Endothelial cell of umbilical vein (primary cell): ENCODE results near the gene KCNJ16. TPM values are rescaled to one million over a fixed set of nuclear protein-coding genes. Genes with fewer than 3 reads are reported as not detected.

ENCODE experiments used
- BruUV-seq: library from RNA; stranded (reverse); fragments of 400-500 nt; replicated peaks from 2 replicates; lab custom pipeline; 2021; lab: Mats Ljungman, UMichigan
- CTCF ChIA-PET: fragments of 300-600, 350-600 bp; sonication (Branson Sonifier 250); formaldehyde crosslinking; loops from one replicate; lab custom pipeline; 2021; ENCODE audit warnings: antibody characterized with exemption, inconsistent platforms; lab: Charles Lee
- POLR2A ChIA-PET: fragments of 300-600, 350-600 bp; sonication (Branson Sonifier 250); formaldehyde crosslinking; loops from one replicate; lab custom pipeline; 2021; ENCODE audit warnings: antibody characterized with exemption, inconsistent platforms; lab: Charles Lee
- DNase-seq: peaks from one replicate; pipeline ENCODE4 v3.0.0-alpha.2; 2011; ENCODE audit warnings: low read depth, low spot score
- FAIRE-seq: peaks from 2 replicates; lab custom pipeline; 2011; peaks lifted over from hg19 to GRCh38; lab: Jason Lieb, UNC
- H2AFZ ChIP-seq: 2 replicates; pipeline ENCODE4 v1.6.0; 2012; ENCODE audit warnings: low read depth, low read length, control low read depth, inconsistent platforms
- H3K27ac ChIP-seq: 2 replicates; pipeline ENCODE4 v1.5.1; 2011; ENCODE audit warnings: low read depth, mild to moderate bottlenecking, control low read depth, low read length, moderate library complexity; ENCODE audit not compliant: insufficient read depth
- H3K27me3 ChIP-seq, 2 experiments: 2 replicates each; pipeline versions ENCODE4 v1.6.0 to v1.6.1; 2011; ENCODE audit warnings: low read length in 2 of 2, mixed read lengths in 1 of 2; ENCODE audit not compliant: control insufficient read depth in 2 of 2, insufficient read depth in 2 of 2
- H3K36me3 ChIP-seq, 2 experiments: 2 replicates in 1 of 2; 3 replicates in 1 of 2; pipeline ENCODE4 v1.5.1; 2011; ENCODE audit warnings: low read length in 2 of 2, mild to moderate bottlenecking in 1 of 2, moderate library complexity in 1 of 2; ENCODE audit not compliant: control insufficient read depth in 2 of 2, insufficient read depth in 2 of 2; ENCODE audit errors: extremely low read depth in 1 of 2
- H3K4me1 ChIP-seq: 3 replicates; pipeline ENCODE4 v1.5.1; 2011; ENCODE audit warnings: mild to moderate bottlenecking, low read length; ENCODE audit not compliant: control insufficient read depth, insufficient read depth; ENCODE audit errors: extremely low read depth
- H3K4me2 ChIP-seq: 2 replicates; pipeline ENCODE4 v1.6.1; 2011; ENCODE audit warnings: low read length, control low read depth, mixed read lengths; ENCODE audit not compliant: insufficient read depth
- H3K4me3 ChIP-seq, 3 experiments: fragments of 200-600 bp in 1 of 3; sonication (generic), shearing (Covaris generic) in 1 of 3; replicated peaks in 1 of 3; 2 replicates each; pipeline ENCODE4 v1.5.1; 2011 to 2016; ENCODE audit warnings: control low read depth in 3 of 3, low read length in 3 of 3, mild to moderate bottlenecking in 2 of 3, inconsistent platforms in 1 of 3, low read depth in 1 of 3, moderate library complexity in 1 of 3; ENCODE audit not compliant: insufficient read depth in 1 of 3
- H3K79me2 ChIP-seq: 2 replicates; pipeline ENCODE4 v1.6.0; 2012; ENCODE audit warnings: low read length, inconsistent platforms; ENCODE audit not compliant: control insufficient read depth, insufficient read depth
- H3K9ac ChIP-seq: replicated peaks from 2 replicates; pipeline ENCODE3; 2011; ENCODE audit warnings: low read length, control low read depth; ENCODE audit not compliant: insufficient read depth; ENCODE audit errors: extremely low read depth
- H3K9me1 ChIP-seq: replicated peaks from 3 replicates; pipeline ENCODE4 v1.6.0; 2011; ENCODE audit warnings: mild to moderate bottlenecking, low read length; ENCODE audit not compliant: control insufficient read depth, insufficient read depth; ENCODE audit errors: extremely low read depth
- H3K9me3 ChIP-seq: replicated peaks from 2 replicates; pipeline ENCODE4 v1.5.1; 2012; ENCODE audit warnings: low read length, inconsistent platforms; ENCODE audit not compliant: control insufficient read depth, insufficient read depth
- H4K20me1 ChIP-seq: replicated peaks from 2 replicates; pipeline ENCODE3; 2011; ENCODE audit warnings: mild to moderate bottlenecking, low read length; ENCODE audit not compliant: control insufficient read depth, insufficient read depth; ENCODE audit errors: extremely low read depth
- EZH2 ChIP-seq: IDR thresholded peaks from 2 replicates; pipeline ENCODE4 v1.6.1; 2012; ENCODE audit warnings: borderline replicate concordance, low read depth, mild to moderate bottlenecking, moderate library complexity, low read length, inconsistent platforms; ENCODE audit not compliant: severe bottlenecking
- FOS ChIP-seq: IDR thresholded peaks from 2 replicates; pipeline ENCODE4 v1.6.1; 2011; ENCODE audit warnings: mild to moderate bottlenecking, low read length, moderate library complexity, borderline replicate concordance; ENCODE audit not compliant: insufficient read depth
- GATA2 ChIP-seq: IDR thresholded peaks from 2 replicates; pipeline ENCODE4 v1.7.0; 2011; ENCODE audit warnings: low read depth, mild to moderate bottlenecking, moderate library complexity, mixed read lengths, low read length; ENCODE audit not compliant: insufficient read length, insufficient read depth
- JUN ChIP-seq: IDR thresholded peaks from 2 replicates; pipeline ENCODE4 v1.6.1; 2011; ENCODE audit warnings: borderline replicate concordance, low read depth; ENCODE audit not compliant: insufficient read length, insufficient read depth
- MYC ChIP-seq: IDR thresholded peaks from one replicate; pipeline ENCODE4 v1.6.1; 2011; ENCODE audit warnings: mild to moderate bottlenecking, low read depth, low read length
- POLR2A ChIP-seq: IDR thresholded peaks from 2 replicates; pipeline ENCODE4 v1.6.1; 2012; ENCODE audit warnings: low read depth, mild to moderate bottlenecking, control low read depth, low read length
- POLR2AphosphoS5 ChIP-seq: IDR thresholded peaks from 2 replicates; pipeline ENCODE4 v1.6.1; 2012; ENCODE audit warnings: low read depth, mild to moderate bottlenecking, control low read depth, low read length, moderate library complexity; ENCODE audit not compliant: insufficient read depth
- dilution Hi-C: fragments of 300-500 bp; cut with MboI; formaldehyde crosslinking; loops from one replicate; pipeline ENCODE4 v1.15.0; 2019; ENCODE audit warnings: low sequenced_read_pairs; ENCODE audit not compliant: extremely low pct_ligation_motif_present
- intact Hi-C: fragments of 100-400 bp; cut with micrococcal nuclease; formaldehyde crosslinking; loops from one replicate; pipeline ENCODE4 v1.10.0; 2022
- polyA plus RNA-seq, 4 experiments: library from polyadenylated mRNA; depleted of rRNA in 3 of 4; stranded (reverse) in 3 of 4; unstranded in 1 of 4; fragments of >200 nt; gene quantifications; 2 replicates each; pipeline versions ENCODE4 v1.2.1 to v1.2.3, GENCODE V29; 2011 to 2012; ENCODE audit warnings: missing spikeins in 1 of 4
- total RNA-seq: library from RNA; stranded (reverse); gene quantifications from 2 replicates; pipeline ENCODE4 v1.2.3, GENCODE V29; 2021
- TF ChIP-seq, protein P1 (sequence below): IDR thresholded peaks from 2 replicates; pipeline ENCODE4 v1.6.1; 2011; ENCODE audit not compliant: insufficient read depth, insufficient read length
- TF ChIP-seq, protein P2 (sequence below), 2 donors: IDR thresholded peaks; 1 replicate in 1 of 2; 2 replicates in 1 of 2; pipeline ENCODE4 v1.5.1; 2011; ENCODE audit warnings: low read length in 2 of 2, mild to moderate bottlenecking in 2 of 2, moderate library complexity in 2 of 2, control low read depth in 1 of 2, inconsistent platforms in 1 of 2, low read depth in 1 of 2; ENCODE audit not compliant: insufficient read depth in 1 of 2; ENCODE audit errors: extremely low read depth in 1 of 2

The KCNJ16 gene
- total and polyA plus RNA-seq, 2 donors (not counting 3 experiments of a cell fraction or from before 2014, with no cell fraction given), result 0.07 TPM; not detected in 1

DNA sequence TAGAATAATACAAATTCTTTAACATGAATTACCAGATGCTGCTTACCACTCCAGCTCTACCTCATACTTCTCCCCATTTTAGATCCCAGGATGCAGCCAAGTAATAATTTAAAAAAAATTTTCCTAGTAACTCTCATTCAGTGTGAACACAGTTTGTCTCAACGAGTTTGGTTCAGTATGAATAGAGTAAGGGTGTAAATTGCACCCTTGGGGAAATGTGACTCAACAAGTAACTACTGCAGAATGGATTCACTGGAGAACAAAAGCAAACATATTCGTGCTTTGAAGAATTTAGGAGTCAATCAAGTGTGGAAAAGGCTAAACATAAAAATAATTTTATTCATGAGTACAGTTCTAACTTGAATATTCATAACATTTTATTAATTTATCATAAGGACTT lies 23.0 kb downstream of the KCNJ16 start:
- POLR2A ChIA-PET, result no interaction called here
- Histone ChIP-seq H3K79me2 (no peaks in the 10 kb centered on the region), H2AFZ (no peak overlapping the region), H3K36me3 (no peaks in the 10 kb centered on the region), H3K9me3 (no peaks in the 10 kb centered on the region), H3K27ac (no peak overlapping the region), H3K9ac (no peak overlapping the region), H3K4me3 (no peak overlapping the region), H3K27me3 (no peaks in the 10 kb centered on the region), H3K4me2 (no peak overlapping the region), H3K4me1 (peaks cover 11% of the 10 kb centered on the region), H4K20me1 (no peaks in the 10 kb centered on the region), H3K9me1 (no peaks in the 10 kb centered on the region)
- CTCF ChIA-PET, result no interaction called here
- DNase-seq (no peak), FAIRE-seq (no peak)
- intact Hi-C loops, result no loop called here
- no TSS peak for BruUV-seq
- no peak for TF ChIP-seq MYC
- no peak for TF ChIP-seq POLR2A
- no peak for TF ChIP-seq EZH2
- TF ChIP-seq, protein P1, sequence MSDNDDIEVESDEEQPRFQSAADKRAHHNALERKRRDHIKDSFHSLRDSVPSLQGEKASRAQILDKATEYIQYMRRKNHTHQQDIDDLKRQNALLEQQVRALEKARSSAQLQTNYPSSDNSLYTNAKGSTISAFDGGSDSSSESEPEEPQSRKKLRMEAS, result no peak
- no peak for TF ChIP-seq POLR2AphosphoS5
- TF ChIP-seq JUN, result no peak
- TF ChIP-seq GATA2, result no peak
- TF ChIP-seq, protein P2, sequence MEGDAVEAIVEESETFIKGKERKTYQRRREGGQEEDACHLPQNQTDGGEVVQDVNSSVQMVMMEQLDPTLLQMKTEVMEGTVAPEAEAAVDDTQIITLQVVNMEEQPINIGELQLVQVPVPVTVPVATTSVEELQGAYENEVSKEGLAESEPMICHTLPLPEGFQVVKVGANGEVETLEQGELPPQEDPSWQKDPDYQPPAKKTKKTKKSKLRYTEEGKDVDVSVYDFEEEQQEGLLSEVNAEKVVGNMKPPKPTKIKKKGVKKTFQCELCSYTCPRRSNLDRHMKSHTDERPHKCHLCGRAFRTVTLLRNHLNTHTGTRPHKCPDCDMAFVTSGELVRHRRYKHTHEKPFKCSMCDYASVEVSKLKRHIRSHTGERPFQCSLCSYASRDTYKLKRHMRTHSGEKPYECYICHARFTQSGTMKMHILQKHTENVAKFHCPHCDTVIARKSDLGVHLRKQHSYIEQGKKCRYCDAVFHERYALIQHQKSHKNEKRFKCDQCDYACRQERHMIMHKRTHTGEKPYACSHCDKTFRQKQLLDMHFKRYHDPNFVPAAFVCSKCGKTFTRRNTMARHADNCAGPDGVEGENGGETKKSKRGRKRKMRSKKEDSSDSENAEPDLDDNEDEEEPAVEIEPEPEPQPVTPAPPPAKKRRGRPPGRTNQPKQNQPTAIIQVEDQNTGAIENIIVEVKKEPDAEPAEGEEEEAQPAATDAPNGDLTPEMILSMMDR (IDR thresholded peaks at IDR 0.05; ENCODE audit: extremely low read depth in 1 of 2, insufficient read depth in 1 of 2, low read depth in 1 of 2, low read length in 2 of 2), result no peak
- no peak for TF ChIP-seq FOS
- dilution Hi-C loops, result no loop called here
